ENCODE results near the gene SLC2A11. TPM values are rescaled to one million over a fixed set of nuclear protein-coding genes. Genes with fewer than 3 reads are reported as not detected.

Gene SLC2A11
- total and polyA plus RNA-seq, 9 of the 15 experiments (the other 6 are each of a cell fraction or from before 2014, with no cell fraction given) = 0.44 to 2.7 (median 2.1) TPM

DNA sequence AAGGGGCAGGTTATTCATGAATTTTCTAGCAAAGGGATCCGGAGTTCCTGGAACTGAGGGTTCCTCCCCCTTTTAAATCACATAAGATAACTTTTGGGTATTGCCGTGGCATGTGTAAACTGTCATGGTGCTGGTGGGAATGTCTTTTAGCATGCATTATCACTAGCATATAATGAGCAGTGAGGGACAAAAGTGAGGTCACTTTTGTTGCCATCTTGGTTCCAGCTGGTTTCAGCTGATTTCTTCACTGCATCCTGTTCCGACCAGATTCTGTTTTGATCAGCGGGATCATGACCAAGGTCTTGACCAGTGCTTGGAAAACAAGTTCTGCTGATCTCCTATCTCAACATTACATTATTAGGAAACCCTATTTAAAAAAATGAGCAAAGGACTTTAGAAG lies 43.9 kb downstream of the SLC2A11 start (continued):
- TF ChIP-seq TEAD4 (IDR thresholded peaks at IDR 0.05; ENCODE audit: low read length) = peak; percentile 35; the same call in 1 of the 2 replicates
- TF ChIP-seq TEAD4 (CRISPR knock-in tag; IDR thresholded peaks at IDR 0.05; ENCODE audit: borderline replicate concordance) = no peak
- peak in 1 of 3 experiments; percentile 8 for TF ChIP-seq YY1 (IDR thresholded peaks at IDR 0.05; ENCODE audit: borderline replicate concordance in 1 of 3, control insufficient read depth in 1 of 3, extremely low read depth in 1 of 3, insufficient read depth in 3 of 3, insufficient read length in 1 of 3, insufficient replicate concordance in 2 of 3, low read depth in 1 of 3, low read length in 2 of 3)
- TF ChIP-seq, protein P1, sequence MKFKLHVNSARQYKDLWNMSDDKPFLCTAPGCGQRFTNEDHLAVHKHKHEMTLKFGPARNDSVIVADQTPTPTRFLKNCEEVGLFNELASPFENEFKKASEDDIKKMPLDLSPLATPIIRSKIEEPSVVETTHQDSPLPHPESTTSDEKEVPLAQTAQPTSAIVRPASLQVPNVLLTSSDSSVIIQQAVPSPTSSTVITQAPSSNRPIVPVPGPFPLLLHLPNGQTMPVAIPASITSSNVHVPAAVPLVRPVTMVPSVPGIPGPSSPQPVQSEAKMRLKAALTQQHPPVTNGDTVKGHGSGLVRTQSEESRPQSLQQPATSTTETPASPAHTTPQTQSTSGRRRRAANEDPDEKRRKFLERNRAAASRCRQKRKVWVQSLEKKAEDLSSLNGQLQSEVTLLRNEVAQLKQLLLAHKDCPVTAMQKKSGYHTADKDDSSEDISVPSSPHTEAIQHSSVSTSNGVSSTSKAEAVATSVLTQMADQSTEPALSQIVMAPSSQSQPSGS (CRISPR knock-in tag; IDR thresholded peaks at IDR 0.05) = no peak
- no peak for TF ChIP-seq MECOM (CRISPR knock-in tag; IDR thresholded peaks at IDR 0.05)
- peak; percentile 51; the same call in 1 of the 2 replicates for TF ChIP-seq TAL1 (IDR thresholded peaks at IDR 0.05)
- TF ChIP-seq MEIS2 (IDR thresholded peaks at IDR 0.05; ENCODE audit: partially characterized antibody) = peak; percentile 50
- peak; percentile 45 for TF ChIP-seq KLF16 (IDR thresholded peaks at IDR 0.05)
- peak; percentile 49 for TF ChIP-seq CBFA2T3 (IDR thresholded peaks at IDR 0.05)
- TF ChIP-seq, protein P2, sequence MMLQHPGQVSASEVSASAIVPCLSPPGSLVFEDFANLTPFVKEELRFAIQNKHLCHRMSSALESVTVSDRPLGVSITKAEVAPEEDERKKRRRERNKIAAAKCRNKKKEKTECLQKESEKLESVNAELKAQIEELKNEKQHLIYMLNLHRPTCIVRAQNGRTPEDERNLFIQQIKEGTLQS (IDR thresholded peaks at IDR 0.05) = peak; percentile 58; the same call in 1 of the 2 replicates
- TF ChIP-seq, protein P2 (CRISPR knock-in tag; conservative IDR thresholded peaks at IDR 0.05) = no peak
- TF ChIP-seq CEBPG (CRISPR knock-in tag; IDR thresholded peaks at IDR 0.05) = peak; percentile 64
- peak in 1 of 2 experiments; percentile 75; a peak in 2 of 4 replicates for TF ChIP-seq CEBPG (tag; conservative IDR thresholded peaks at IDR 0.05 in 1 of 2, IDR thresholded peaks at IDR 0.05 in 1 of 2)
- TF ChIP-seq DMBX1 (CRISPR knock-in tag; IDR thresholded peaks at IDR 0.05; ENCODE audit: borderline replicate concordance) = no peak
